G401.6 (cell line): ENCODE data around the gene PARD3.
"Not testable (repeated sequence)": the region's sequence is repeated elsewhere in the genome, so short reads cannot be mapped to it uniquely, and the experiment has no call there.

Experiments used
- FAIRE-seq: peaks from 2 replicates; lab custom pipeline; 2012; peaks lifted over from hg19 to GRCh38; lab: Jason Lieb, UNC

PARD3 gene

DNA sequence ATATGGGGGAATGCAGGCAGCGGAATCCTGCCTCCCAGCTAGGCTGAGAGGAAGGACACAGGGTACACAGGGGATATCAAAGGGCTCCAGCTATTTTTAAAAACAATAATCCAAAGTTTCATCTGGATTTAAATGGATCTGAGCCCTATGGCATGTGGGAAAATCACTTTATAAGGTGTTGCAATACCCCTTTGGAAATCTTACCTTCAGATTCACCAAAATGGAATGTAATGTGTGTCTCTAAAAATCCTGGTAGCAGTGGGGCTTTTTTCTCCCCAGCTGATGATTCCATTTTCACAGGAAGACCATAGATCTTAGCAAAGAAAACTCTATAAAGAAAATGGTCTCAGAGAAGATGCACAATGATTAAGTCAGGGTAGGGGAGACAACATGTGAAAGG is 722.2 kb downstream of the PARD3 start:
- no peak for FAIRE-seq

DNA sequence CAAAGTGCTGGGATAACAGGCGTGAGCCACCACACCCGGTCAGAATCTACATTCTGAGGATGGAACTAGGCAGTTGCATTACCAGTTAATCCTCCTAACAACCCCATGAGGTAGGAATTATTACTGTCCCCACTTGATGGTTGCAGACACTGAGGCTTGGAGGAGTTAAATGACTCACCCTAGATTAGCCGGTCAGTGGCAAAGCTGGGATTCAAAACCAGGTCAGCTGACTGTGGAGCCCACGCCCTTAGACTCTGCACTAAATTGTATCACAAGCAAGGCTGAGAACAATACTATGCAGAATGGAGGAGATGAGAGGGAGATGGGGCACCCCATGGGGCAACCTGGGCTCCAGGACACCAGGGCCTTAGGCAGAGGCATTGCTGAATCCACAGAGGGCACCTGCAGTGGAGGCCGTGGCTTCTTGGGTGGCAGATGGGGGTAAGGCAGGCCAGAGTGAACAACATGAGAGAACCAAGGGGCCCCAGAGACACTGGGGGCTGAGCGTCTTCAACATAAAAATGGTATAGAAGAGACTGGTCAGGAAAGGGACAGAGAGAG is 723.4 kb downstream of the PARD3 start:
- FAIRE-seq: no peak

DNA sequence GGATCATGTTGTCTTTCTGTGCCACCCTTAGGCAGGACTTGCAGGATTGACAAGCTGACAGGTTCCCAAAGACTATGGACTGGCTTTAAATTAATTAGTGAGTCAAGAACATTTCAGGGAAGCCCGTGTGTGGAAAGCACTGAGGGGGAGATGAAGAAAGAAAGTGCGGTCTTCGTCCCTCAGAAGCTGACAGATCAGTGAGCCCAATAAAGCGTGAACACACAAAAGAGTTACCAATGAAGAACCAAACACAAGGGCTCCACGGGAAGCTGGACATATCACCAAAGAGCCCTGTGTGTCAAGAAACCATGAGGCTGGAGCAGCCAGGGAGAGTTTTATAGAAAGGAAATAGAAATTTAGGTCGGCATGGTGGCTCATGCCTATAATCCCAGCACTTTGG is 725.8 kb downstream of the PARD3 start:
- FAIRE-seq: no peak

DNA sequence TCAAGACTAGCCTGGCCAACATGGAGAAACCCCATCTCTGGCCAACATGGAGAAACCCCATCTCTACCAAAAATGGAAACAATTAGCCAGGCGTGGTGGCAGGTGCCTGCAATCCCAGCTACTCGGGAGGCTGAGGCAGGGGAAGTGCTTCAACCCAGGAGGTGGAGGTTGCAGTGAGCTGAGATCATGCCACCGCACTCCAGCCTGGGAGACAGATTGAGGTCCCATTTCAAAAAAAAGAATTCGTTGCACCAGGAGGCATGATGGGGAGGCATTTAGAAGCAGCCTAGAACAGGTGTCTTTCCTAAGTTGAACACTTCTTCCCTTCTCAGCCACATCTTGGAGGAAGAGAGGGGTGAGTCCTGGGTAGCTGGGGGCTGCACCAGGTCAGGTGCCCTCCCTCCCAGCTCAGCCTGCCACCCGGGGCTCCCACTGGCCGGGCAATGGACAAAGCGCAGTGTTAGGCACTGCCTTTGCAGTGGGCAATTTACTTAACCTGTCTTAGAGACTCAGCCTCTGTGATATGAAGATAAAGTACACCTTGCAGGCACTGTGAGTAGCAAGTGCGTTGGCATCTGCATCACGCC is 726.8 kb downstream of the PARD3 start:
- FAIRE-seq: no peak

DNA sequence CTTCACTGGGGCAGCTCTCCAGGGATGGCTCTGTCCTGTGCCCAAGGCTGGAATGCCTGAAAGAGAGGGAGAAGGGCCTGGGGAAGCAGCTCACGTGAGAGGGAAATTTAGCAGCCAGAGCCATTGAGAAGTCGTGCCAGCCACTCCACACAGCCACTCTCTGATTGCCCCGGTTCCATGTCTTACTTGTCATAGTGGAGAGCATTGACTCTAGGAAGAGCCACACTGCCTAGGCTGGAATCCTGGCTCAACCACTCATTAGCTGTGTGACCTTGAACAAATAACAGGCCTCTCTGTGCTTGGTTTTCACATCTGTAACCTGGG is 728.0 kb downstream of the PARD3 start:
- no peak for FAIRE-seq

DNA sequence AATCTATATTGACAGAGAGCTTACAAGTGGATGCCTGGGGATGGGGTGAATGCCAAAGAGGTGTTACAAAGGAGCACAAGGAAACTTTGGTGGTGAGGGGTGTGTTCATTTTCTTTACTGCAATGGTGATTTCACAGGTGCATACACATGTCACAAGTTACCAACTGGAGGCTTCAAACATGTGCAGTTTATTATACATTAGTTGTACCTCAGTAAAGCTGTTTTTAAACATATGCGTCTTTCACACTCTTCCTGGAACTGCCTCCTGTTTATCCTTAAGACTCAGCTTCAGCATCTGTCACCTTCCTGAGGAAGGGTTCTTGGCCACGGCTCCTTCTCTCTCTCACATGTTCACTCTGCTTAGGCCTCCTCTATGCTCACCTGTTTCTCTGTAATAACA is 731.5 kb downstream of the PARD3 start:
- no peak for FAIRE-seq

DNA sequence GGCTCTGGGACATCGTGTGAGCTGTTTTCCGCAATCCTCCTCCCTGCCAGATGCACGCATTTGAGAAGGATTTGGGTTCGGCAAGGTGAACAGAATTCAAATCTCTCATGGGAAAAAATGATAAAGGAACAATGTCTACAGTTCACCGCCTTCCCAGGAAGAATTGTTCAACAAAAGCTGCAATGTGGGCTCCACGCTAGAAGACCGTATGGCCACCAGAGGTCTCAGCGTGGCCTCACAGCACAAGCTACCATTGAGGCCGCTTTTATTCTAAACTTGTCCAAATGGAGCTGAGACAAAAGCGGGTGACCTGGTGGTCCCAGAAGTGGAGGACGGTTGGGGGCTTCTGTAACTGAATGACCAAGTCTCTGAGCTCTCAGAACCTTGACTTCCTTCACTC is 733.1 kb downstream of the PARD3 start:
- FAIRE-seq: no peak

DNA sequence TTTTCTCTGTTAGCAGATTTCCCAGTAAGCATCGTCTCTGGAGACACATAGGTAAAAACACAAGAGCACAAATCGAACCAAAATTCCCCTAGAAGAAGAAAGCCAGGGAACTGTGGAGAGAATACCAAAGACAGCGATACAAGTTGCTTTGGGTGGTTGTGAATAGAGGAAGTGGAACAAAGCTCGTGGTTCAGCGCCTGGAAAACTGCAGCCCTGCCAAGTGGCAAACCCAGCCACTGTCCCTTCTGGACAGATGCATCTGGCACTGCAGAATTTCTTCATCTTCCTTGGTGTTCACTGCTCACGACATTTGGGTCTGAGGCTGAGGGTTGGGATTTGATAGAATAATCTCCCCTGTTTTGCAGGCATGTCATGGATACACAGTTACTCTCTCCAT is 733.8 kb downstream of the PARD3 start:
- no peak for FAIRE-seq

DNA sequence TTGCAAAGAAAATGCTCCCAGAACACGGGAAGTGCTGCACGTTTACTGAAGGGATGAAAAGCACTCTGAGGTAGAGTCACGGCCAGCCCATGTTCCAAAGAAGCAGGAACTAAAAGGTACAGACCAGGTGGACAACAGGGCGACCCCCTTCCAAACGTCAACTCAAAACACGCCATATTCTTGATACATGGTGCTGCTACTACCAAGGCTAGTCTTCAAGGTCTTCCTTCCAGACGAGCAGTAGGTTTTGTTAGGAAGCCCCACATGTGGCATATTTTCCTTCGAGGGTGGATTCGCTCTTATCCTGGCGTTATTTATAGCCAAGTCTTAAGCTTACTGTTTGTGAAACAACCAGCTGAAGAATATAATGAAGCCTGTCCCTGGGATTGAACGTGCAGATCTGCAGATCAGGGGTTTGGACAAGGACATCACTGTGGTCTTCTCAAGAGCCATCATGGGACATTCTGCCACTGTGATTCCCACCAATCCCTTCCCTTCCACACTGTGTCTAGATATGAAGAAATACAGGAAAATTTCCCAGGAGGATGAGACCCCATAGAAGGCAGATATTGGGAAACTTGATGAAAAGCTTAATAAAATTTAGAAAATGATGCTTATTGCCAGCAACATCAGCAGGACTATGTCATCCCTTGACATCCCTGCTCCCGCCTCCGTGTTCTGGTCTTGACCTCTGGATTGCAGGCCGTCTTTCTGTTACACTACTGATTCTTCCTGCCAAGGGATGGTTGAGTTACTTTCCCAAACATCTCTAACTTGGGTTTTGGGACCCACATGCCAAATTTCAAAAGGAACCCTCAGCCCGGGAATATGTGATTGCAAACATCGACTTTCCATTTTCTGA is 734.4 kb downstream of the PARD3 start:
- no peak for FAIRE-seq

DNA sequence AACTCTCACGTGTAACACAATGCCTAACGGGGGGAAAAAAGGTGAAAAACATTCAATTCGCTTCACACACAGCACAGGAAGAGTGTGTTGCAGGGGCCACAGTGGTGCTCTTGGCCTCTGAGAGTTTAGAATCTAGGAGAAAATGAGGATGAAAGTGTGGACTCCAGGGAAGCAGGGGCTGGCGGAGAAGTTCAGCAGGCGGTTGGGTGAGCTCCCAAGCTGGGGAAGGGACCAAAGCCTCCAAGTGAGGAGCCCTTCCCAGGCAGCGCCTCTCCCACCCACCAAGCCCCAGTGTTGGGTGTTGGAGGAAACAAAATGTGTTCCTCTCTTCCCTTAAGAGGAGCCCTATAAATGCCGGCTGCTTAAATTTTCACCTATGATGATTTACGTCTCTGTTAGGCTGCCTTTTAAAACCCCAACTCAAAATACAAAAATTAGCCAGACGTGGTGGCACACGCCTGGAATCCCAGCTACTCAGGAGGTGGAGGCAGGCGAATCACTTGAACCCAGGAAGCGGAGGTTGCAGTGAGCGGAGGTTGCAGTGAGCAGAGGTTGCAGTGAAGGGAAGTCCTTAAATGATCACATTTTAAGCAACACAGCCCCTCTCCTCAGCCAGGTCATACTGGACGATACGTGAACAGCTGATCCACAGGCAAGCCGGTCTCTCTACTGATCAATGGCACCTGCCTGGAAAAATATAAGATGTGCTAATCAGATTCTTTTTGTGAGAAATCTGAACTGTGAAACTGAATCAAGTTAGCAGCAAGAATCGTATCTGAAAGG is 735.2 kb downstream of the PARD3 start:
- no peak for FAIRE-seq

DNA sequence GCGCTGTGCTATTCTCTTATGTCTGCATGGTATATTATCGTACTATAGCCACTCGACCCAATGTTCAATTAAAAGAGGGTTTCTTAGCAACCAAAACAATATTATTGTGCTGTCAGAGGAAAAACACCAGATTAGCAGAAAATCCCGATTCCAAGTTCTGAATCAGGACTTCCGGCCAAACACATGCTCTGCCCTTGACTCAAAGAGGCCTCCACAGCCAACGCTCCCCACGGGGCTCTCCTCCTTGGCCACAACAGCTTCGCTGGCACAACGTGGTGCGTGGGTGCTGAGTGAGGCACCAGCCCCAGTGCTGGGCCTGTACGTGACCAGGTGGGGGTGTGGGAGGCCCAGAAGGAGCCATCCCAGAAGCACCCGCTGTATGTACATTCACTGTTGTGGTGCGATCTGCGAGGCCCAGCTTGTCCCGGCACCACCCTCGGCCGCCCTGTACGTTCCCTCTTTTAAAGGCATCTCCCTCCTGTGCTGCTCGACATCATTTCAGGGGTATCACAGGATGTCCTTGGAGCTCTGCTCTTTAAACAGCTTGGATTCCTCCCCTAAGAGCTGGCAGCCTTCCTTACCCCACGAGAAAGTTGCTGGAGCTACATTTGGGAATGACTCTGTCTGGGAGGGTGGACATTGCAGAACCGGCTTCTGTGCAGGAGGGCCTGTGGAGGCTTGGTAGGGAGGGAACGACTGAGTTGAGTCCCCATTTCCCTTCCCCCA is 736.2 kb downstream of the PARD3 start:
- no peak for FAIRE-seq

DNA sequence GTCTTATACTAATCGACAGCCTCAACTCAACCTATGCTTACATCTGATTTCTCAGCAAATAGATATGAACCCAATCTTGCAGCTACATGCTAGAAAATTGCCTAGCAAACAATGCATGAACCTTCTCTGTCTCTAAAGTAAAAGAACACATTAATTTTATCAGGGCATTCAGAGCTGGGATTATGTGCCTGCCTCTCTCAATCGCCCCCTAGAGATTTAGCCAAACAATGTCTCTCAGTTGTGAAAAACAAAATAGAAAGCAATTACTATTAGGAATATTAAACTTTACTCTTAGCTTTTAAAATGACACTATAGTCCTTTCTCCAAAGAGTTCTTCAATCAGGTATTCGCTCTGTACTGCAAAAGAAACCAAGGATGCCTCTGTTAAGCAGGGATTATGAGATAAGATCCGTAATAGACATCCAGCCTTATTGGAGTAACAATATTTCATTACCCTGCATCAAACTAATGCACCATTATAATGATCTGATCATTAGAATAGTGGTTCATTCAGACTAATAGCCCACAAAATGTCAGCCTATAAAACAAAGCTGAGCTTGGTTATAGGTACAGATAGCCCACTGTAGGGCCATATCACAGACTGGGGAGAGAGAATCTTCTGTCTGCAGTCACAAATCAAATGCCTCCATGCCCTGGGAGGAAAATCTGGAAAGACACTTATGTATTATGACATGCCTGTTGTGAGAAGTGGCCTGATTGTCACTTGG is 736.9 kb downstream of the PARD3 start:
- FAIRE-seq: no peak

DNA sequence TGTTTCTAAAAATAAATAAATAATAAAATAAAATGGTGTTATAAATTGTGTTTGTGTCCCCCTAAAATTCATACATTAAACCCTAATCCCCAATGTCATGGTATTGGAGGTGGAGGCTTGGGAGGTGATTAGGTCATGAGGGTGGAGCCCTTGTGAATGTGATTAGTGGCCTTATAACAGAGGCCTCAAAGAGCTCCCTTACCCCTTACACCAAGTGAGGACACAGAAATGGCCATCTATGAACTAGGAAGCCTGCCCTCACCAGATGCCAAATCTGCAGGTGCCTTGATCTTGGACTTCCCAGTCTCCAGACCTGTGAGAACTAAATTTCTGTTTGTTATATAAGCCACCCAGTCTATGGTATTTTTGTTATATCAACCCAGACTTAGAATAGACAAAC is 738.7 kb downstream of the PARD3 start:
- no peak for FAIRE-seq

DNA sequence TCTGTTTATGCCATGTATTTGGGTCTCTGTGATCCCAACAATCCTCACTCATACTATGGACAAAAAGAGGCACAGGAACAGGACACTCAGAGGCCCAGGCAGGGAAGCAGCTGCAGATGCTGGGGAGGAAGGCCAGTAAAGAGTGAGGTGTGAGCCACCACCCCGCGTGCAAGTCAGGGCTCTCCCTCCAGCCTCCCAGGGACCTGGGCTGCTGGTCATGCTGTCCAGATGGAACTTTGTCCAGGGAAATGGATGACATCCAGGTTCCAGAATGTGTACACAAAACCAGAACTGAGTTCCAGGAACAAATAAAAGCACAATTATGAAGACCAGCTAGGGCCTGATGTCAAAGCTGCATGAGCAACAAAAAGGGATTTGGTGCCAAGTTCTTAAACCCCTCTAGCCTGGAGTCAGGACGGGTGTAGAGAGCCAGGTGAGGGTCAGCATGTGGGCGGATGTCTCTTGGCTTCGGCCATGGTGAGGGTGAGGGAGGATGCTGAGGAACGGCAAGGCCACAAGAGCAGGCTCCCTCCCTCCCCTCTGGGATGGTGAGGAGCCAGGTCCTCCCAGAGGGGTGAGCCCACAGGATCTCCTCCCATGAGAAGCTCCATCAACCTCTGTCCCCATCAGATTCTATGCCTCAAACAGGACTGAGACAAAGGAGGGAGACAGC is 739.7 kb downstream of the PARD3 start:
- FAIRE-seq: no peak

DNA sequence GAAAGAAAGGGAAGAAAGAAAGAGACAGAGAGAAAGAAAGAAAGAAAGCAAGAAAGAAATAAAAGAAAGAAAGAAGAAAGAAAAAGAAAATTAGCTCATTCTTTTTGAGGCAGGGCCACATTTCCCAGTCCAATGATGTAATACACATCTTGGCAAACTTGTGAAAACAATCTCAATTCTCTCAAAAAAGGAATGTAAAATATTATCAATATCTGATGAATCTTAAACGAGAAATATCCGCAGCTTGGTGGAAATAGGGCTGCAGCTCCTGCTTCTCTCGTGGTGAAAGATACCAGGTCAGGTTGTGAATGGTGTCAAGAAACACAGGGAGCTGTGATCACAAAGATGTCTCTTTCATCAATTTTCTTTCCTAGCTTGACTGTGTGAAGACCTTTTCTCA is 741.0 kb downstream of the PARD3 start:
- FAIRE-seq: no peak

DNA sequence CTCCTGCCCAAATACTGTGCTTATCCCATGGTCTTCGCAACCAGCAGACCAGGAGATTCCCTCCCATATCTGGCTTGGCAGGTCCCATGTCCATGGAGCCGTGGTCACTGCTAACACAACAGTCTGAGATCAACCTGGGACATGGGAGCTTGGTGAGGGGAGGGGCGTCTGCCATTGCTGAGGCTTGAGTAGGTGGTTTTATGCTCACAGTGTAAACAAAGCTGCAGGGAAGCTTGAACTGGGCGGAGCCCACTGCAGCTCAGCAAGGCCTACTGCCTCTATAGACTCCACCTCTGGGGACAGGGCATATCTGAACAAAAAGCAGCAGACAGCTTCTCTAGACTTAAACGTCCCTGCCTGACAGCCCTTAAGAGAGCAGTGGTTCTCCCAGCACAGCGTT is 747.4 kb downstream of the PARD3 start:
- not testable (repeated sequence) for FAIRE-seq

DNA sequence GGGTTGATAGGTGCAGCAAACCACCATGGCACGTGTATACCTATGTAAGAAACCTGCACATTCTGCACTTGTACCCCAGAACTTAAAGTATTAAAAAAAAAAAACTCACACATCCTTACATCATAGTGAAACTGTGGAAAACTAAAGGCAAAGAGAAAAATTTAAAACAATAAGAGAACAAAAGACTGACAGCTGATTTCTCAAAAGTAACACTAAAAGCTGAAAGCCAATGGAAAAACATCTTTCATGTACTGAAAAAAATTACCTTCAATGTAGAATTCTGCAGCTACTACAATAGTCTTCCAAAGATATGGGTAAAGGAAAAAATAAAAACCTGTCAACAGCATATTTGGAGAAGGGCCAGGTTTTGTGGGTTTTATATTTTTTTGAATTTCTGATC is 751.5 kb downstream of the PARD3 start:
- no peak for FAIRE-seq

DNA sequence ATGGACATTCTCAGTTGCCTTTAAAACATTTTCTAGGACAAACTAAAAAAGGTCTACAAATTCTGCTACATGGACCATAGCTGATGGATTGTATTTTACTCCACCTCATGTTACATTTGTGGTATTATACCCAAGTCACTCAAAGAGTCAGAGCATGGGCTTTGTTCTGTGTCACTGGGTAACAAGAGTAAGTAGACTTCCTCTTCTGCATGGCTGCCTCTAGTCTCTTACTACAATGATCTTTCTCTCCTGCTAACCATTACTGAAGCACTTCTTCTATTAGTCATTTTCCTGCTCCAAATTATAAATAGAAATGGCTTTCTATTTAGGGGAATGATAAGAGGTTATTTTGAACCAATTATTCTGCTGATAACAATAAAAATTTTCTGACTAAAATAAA is 753.3 kb downstream of the PARD3 start:
- FAIRE-seq: no peak
